Measurements from ENCODE around the gene SLC22A3. TPM values are rescaled to one million over a fixed set of nuclear protein-coding genes. Genes with fewer than 3 reads are reported as not detected.
"Not testable (repeated sequence)": the region's sequence is repeated elsewhere in the genome, so short reads cannot be mapped to it uniquely, and the experiment has no call there.

SLC22A3 gene
- total and polyA plus RNA-seq, 2 experiments from 2014 or later: 34.9 to 40.3 TPM

DNA sequence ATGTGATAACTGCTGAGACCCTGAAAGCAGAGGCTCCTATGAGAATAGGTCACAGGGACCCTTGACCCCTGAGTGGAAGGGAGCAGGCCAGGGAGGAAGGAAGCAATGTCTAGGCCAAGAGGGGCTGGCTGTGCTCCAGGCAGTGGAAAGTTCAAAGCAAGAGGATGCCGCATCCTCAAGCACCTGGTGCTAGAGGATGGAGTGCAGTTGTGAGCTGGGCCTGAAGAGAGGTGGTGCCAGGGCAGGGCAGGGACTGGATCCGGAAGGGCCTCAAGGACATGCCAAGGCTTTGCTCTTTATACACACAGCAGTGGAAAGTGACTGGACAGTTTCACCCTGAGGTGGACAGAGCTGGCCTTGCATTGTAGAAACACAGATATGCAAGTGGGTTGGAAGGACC lies 97.0 kb downstream of the SLC22A3 start:
- no peaks in the 10 kb centered on the region for H3K9me2 ChIP-seq (replicated peaks; ENCODE audit: insufficient read depth)
- no peak overlapping the region for H3K4me3 ChIP-seq
- no peaks in the 10 kb centered on the region for H3K36me3 ChIP-seq (replicated peaks; ENCODE audit: insufficient read depth, low read depth)
- DNase-seq (ENCODE audit: low spot score): no peak
- no peak overlapping the region for H3K4me2 ChIP-seq
- H3K4me1 ChIP-seq (ENCODE audit: insufficient read depth): no peaks in the 10 kb centered on the region
- H2AFZ ChIP-seq: no peak overlapping the region
- no peaks in the 10 kb centered on the region for H4K20me1 ChIP-seq (ENCODE audit: insufficient read depth, poor library complexity, severe bottlenecking)
- H3K27ac ChIP-seq: no peak overlapping the region
- TF ChIP-seq, protein P1, sequence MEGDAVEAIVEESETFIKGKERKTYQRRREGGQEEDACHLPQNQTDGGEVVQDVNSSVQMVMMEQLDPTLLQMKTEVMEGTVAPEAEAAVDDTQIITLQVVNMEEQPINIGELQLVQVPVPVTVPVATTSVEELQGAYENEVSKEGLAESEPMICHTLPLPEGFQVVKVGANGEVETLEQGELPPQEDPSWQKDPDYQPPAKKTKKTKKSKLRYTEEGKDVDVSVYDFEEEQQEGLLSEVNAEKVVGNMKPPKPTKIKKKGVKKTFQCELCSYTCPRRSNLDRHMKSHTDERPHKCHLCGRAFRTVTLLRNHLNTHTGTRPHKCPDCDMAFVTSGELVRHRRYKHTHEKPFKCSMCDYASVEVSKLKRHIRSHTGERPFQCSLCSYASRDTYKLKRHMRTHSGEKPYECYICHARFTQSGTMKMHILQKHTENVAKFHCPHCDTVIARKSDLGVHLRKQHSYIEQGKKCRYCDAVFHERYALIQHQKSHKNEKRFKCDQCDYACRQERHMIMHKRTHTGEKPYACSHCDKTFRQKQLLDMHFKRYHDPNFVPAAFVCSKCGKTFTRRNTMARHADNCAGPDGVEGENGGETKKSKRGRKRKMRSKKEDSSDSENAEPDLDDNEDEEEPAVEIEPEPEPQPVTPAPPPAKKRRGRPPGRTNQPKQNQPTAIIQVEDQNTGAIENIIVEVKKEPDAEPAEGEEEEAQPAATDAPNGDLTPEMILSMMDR (IDR thresholded peaks at IDR 0.05; ENCODE audit: poor library complexity): no peak
- TF ChIP-seq EZH2phosphoT487 (IDR thresholded peaks at IDR 0.05; ENCODE audit: low read depth, severe bottlenecking, unreplicated experiment) (no peak), EZH2 (IDR thresholded peaks at IDR 0.05; ENCODE audit: borderline replicate concordance) (no peak)
- 91% methylated on average over 2 of the region's 2 CpGs for WGBS (ENCODE audit: low lambda C conversion rate, missing lambda C conversion rate)
- H3K27me3 ChIP-seq: no peaks in the 10 kb centered on the region
- H3K79me2 ChIP-seq: no peaks in the 10 kb centered on the region
- H3K9me3 ChIP-seq (ENCODE audit: low read depth): no peaks in the 10 kb centered on the region

DNA sequence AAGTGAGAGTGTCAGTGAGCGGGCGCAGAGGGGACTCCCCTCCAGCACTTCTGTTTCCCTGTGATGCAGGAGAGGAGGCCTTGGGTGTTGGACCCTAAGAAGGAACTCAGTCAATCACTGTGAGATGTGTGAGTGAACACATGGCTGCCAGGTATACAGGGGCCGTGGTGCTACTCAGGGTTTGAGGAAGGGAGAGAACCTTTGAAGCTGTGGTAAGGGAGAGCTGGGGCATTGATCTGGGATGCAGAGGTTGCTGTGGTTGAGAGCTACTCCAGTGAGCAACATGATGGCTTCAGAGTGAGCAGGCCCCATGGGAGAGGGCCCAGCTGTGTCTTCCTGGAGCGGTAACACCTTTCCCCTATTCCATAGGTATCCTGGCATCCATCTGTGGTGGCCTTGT lies 99.2 kb downstream of the SLC22A3 start:
- no peak for DNase-seq (ENCODE audit: low spot score)
- WGBS (ENCODE audit: low lambda C conversion rate, missing lambda C conversion rate): 95% methylated on average over 4 of the region's 4 CpGs
- H3K4me3 ChIP-seq: no peak overlapping the region
- TF ChIP-seq EZH2 (IDR thresholded peaks at IDR 0.05; ENCODE audit: borderline replicate concordance) (no peak), EZH2phosphoT487 (IDR thresholded peaks at IDR 0.05; ENCODE audit: low read depth, severe bottlenecking, unreplicated experiment) (no peak)
- TF ChIP-seq, protein P1 (IDR thresholded peaks at IDR 0.05; ENCODE audit: poor library complexity): no peak
- H3K79me2 ChIP-seq: no peaks in the 10 kb centered on the region
- H4K20me1 ChIP-seq (ENCODE audit: insufficient read depth, poor library complexity, severe bottlenecking): no peaks in the 10 kb centered on the region
- no peaks in the 10 kb centered on the region for H3K9me2 ChIP-seq (replicated peaks; ENCODE audit: insufficient read depth)
- H3K27me3 ChIP-seq: no peaks in the 10 kb centered on the region
- no peak overlapping the region for H3K27ac ChIP-seq
- H3K4me1 ChIP-seq (ENCODE audit: insufficient read depth): no peaks in the 10 kb centered on the region
- no peaks in the 10 kb centered on the region for H3K36me3 ChIP-seq (replicated peaks; ENCODE audit: insufficient read depth, low read depth)
- H3K9me3 ChIP-seq (ENCODE audit: low read depth): no peaks in the 10 kb centered on the region
- no peak overlapping the region for H3K4me2 ChIP-seq
- no peak overlapping the region for H2AFZ ChIP-seq

DNA sequence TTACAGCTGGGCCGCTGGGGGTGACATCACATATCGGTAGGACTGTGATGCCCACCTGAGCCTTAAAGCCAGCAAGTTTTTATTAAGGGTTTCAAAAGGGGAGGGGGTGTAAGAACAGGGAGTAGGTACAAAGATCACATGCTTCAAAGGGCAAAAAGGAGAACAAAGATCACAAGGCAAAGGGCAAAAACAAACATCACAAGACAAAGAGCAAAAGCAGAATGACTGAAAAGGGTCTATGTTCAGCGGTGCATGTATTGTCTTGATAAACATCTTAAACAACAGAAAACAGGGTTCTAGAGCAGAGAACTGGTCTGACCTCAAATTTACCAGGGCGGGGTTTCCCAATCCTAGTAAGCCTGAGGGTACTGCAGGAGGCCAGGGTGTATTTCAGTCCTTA lies 101.6 kb downstream of the SLC22A3 start:
- not testable (repeated sequence) for H3K4me2 ChIP-seq; H3K4me3 ChIP-seq; DNase-seq (ENCODE audit: low spot score); H3K36me3 ChIP-seq (replicated peaks; ENCODE audit: insufficient read depth, low read depth); H3K27ac ChIP-seq; H3K27me3 ChIP-seq; H3K79me2 ChIP-seq; H4K20me1 ChIP-seq (ENCODE audit: insufficient read depth, poor library complexity, severe bottlenecking); H3K4me1 ChIP-seq (ENCODE audit: insufficient read depth); H2AFZ ChIP-seq; H3K9me3 ChIP-seq (ENCODE audit: low read depth); H3K9me2 ChIP-seq (replicated peaks; ENCODE audit: insufficient read depth)
- WGBS (ENCODE audit: low lambda C conversion rate, missing lambda C conversion rate): 86% methylated on average over 4 of the region's 4 CpGs

DNA sequence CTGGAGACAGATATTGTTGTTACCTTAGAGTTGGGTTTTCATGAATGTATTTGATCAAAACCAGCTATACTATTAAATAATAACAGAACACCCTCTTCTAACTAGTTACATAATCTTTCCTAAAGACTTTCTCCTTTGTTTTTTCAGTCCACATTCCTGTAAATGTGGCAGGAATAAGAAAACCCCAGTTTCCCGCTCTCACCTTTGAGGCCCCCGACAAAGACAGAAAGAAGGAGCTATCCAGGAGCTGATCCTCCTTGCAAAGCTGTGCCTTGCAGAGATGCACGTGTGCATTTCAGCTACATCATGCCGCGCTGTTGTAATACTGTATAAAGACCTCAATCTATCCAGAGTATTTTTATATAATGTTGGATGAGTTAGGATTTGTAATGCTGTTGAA lies 102.7 kb downstream of the SLC22A3 start:
- no peaks in the 10 kb centered on the region for H3K9me2 ChIP-seq (replicated peaks; ENCODE audit: insufficient read depth)
- H4K20me1 ChIP-seq (ENCODE audit: insufficient read depth, poor library complexity, severe bottlenecking): no peaks in the 10 kb centered on the region
- TF ChIP-seq, protein P1 (IDR thresholded peaks at IDR 0.05; ENCODE audit: poor library complexity): no peak
- no peak overlapping the region for H3K4me3 ChIP-seq
- 92% methylated on average over 5 of the region's 5 CpGs for WGBS (ENCODE audit: low lambda C conversion rate, missing lambda C conversion rate)
- DNase-seq (ENCODE audit: low spot score): no peak
- H3K27me3 ChIP-seq: no peaks in the 10 kb centered on the region
- H3K4me2 ChIP-seq: no peak overlapping the region
- no peak overlapping the region for H3K27ac ChIP-seq
- peaks cover 10% of the 10 kb centered on the region for H3K4me1 ChIP-seq (ENCODE audit: insufficient read depth)
- no peak overlapping the region for H2AFZ ChIP-seq
- H3K9me3 ChIP-seq (ENCODE audit: low read depth): no peaks in the 10 kb centered on the region
- no peaks in the 10 kb centered on the region for H3K79me2 ChIP-seq
- no peaks in the 10 kb centered on the region for H3K36me3 ChIP-seq (replicated peaks; ENCODE audit: insufficient read depth, low read depth)

All from hepatocyte (in vitro differentiated cells).